Measurements from ENCODE around the gene ANKRD12.

DNA sequence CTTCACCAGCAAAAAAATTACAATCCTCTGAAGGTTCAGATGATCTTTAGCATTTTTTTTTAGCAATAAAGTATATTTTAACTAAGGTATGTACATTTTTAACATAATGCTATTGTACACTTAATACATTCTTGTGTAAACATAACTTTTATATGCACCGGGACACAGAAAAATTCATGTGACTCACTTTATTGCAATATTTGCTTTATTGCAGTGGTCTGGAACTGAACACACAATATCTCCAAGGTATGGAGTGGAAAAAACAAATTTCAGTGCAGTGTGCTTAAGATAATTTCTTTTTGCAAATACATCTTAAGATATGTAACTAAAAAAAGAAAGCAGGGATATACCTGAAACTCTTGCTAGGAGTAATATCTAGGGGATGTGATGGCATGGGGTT is 192.9 kb downstream of the ANKRD12 start:
- TF ChIP-seq POLR2A (IDR thresholded peaks at IDR 0.05) (no peak), CTCF (IDR thresholded peaks at IDR 0.05) (no peak)

Data from heart left ventricle (tissue), 13 donors.